ENCODE data around the gene ALG9.
A peak's percentile ranks its signal among the peaks of the same experiment; 100 is the strongest.

Gene ALG9

GRCh38 chr11:111835665-111836064, 35.7 kb downstream of the ALG9 start:
- DNase-seq (ENCODE audit: low read depth) = no peak

GRCh38 chr11:111834432-111835163, 36.8 kb downstream of the ALG9 start:
- no peak for DNase-seq (ENCODE audit: low read depth)

DNA sequence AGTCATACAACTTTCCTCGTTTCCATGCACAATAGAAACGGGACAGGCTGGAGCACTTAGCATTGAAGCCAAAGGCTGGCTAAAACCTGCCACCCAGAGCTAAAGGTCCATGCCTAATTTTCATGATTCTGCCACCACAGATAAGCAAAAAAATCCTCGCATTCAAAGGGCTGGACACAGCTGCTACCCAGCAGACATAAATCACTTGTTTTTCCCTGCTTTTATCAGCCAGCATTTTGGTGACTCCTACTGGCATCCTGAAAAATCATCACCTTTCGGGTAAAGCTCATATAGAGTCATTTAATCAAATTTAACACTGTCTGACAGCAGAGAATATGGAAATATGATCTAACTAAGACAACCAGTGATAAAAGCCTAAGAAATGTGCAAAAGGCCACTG, 37.9 kb downstream of the ALG9 start:
- DNase-seq (ENCODE audit: low read depth) = peak; percentile 17

DNA sequence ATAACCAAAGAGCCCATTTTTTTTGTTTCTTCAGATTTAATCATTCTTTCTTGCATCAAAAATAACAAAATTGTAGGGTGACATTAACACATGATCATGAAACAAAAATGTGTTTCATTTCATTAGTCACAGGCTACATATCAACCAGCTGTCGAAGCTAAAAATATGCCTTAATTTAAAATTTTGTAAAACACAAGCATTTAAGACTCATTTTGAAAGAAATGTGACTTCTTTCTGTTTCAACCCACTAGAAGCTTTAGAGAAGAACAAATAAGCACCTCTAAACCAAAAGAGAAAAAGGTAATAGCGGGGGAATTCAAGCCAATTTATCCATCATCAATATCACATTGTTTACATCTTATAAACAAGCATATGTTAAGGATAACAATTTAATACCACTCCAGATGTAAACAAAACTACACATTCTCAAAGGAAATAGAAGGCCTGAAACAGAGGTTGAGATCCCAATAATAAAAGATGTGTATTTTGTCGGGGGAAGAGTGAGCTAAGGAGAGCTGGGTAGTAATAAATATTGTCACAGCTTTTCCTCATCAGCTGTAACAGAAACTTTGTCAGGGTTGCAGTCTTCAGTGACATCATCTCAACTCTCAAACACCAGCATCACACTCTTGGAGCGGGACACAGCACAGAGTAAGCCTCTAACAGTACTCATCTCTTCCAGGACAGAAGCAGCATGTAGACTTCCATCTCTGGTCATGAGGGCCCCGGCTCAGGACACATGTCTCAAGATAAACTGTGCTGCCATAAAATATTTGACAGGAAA, 42.0 kb downstream of the ALG9 start:
- DNase-seq (ENCODE audit: low read depth) = no peak

DNA sequence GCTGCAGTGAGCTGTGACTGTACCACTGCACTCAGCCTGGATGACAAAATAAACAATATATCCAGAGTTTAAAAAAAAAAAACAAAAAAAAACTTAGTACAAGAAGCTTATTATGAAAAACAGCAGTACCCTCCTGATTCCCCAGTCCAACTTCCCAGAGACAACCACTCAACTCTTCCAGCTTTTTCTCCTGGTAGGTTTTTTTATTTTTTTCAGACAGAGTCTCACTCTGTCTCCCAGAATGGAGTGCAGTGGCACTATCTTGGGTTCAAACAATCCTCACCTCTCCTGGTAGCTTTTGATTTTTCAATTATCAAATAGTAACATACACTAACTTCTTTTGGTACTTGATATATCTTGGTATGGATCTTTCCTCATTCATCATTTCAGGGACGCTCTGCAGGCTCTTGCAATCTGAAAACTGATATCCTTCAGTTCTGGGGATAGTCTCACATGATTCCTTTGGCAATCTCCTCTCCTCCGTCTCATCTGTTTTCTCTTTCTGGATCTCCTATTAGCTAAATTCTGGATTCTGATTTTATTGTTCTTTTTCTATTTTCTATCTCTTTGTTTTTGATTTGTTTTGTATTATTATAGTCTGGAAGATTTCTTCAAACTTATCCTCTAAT, 44.9 kb downstream of the ALG9 start:
- DNase-seq (ENCODE audit: low read depth) = no peak

DNA sequence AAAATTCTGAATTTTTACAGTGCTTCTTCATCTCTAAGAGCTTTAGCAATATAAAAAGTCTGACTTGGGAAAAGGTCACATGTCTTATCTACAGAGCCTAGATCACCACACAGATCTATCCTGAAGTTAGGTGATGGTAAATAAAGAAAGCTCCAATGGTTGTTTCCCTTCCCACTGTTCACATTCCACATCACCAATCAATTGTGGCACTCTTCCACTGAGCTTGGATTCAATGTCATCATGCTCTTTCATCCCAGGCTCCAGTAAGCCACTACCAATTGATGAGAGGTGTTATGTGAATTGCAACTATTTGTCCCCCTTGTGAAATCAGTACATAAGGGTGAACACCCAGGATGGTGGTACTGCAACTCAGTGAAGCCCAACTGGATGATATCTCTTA, 47.8 kb downstream of the ALG9 start:
- no peak for DNase-seq (ENCODE audit: low read depth)

GRCh38 chr11:111823131-111823530, 48.2 kb downstream of the ALG9 start:
- DNase-seq (ENCODE audit: low read depth) = no peak

DNA sequence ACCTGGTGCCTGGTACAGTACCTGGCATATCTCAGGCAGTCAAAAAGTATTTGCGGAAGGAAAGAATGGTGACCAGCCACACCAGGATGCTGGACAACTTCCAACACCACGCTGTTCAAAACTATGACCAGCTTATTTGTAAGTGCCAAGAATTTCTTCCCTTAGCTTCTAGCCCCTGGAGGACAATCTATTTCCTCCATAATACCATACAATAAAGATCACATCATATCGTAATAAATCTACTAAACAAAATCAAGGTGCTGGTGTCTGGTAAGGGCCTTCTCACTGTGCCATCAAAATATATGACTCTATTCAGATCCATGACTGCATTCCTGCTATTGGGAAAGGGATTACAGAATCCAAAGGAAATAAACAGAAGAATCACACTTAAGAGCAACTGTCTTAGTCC, 51.5 kb downstream of the ALG9 start:
- DNase-seq (ENCODE audit: low read depth) = no peak

DNA sequence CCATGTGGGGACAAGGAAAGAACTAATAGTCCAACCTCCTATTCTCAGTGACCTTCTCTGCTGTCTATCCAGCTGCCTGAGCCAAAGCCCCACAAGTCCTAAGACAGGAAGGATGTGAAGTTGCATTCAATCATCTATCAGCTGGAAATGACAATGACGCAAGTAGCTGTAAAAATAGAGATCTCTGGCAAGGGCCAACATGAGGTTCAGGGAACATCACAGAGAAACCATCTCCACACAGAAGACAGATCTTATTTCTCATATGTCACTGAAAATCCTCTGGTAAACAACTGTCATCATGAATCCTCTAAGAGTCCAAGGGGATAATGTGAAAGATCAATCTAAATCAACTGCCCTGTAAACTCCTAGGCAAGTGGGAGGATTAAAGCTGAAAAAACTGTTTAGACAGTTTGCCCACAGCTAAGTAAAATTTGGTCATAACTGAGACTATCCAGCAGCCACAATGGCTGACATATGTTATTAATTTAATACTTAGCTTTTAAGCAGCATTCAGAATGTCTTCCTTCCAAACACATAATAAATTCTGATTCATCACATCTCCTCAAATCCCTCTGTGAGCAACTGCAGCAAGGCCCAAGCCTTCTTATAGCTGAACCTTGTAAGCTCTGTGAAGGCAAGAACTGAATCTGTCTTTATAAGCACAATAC, 52.1 kb downstream of the ALG9 start:
- DNase-seq (ENCODE audit: low read depth) = no peak

GRCh38 chr11:111815489-111815888, 55.9 kb downstream of the ALG9 start:
- DNase-seq (ENCODE audit: low read depth) = no peak

DNA sequence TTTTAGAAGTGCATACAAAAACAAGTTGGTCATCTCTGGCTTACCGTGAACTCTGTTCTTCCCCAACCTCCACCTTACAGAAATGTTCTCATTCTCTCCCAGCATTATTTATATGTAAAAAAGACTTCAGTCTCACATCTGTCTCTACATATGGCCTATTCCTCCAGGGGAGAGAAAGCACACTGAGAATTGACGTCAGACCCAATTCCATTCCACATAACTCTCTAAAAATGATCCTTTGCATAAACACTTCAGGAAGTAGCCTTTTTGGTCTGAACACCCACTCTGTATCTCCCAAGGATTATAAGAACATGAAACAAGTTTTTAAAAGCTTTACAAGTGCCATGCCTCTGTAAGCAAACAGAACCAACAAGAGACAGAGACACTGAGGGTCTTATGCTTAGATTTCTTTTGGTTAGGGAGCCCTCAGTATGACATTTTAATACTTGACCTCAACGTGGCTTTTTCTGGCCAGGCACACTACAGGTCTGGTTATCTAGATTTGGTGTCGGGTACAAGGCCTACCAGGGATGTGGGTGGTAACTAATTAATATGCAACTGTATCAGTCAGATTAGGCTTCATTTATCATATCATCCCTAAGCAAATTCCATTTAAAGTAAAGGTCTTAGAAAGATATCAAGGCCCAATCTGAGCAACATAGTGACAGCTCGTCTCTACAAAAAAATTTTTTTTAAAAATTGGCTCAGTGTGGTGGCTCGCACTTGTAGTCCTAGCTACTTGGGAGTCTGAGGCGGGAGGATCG, 56.6 kb downstream of the ALG9 start:
- no peak for DNase-seq (ENCODE audit: low read depth)

- no peak for DNase-seq (ENCODE audit: low read depth)
These were observed 57.3 kb downstream of the ALG9 start for GRCh38 chr11:111814106-111814505.

DNA sequence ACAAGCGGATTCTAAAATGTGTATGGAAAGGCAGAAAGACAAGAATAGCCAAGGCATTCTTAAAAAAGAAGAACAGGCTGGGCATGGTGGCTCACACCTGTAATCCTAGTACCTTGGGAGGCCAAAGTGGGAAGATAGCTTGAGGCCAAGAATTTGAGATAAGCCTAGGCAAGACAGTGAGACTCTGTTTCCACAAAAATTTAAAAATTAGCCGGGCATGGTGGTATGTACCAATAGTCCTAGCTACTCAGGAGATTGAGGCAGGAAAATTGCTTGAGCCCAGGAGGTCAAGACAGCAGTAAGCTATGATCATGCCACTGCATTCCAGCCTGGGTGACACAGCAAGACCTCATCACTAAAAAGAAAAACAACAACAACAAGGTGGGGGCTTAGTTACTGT, 59.2 kb downstream of the ALG9 start:
- DNase-seq (ENCODE audit: low read depth) = no peak

GRCh38 chr11:111811445-111811844, 59.9 kb downstream of the ALG9 start:
- no peak for DNase-seq (ENCODE audit: low read depth)

DNA sequence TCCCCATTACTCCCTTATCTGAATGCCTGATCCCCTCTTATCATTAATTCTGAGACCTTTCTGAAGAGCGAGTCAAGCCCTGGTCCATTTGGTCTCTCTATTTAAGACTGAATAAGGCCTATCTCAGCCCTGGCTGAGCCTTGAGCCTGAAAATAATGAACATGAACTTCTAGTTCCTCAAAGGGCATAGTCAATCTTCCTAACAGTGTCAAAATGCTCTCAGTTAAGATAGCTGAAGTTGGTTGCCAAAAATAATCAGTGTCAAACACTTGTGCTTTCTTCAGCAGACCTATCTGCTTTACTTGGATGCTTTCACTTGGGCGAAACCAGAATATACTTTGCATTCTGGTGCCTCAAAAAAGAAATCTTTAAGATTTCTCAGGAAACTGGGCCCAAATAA, 62.5 kb downstream of the ALG9 start:
- DNase-seq (ENCODE audit: low read depth) = no peak

DNA sequence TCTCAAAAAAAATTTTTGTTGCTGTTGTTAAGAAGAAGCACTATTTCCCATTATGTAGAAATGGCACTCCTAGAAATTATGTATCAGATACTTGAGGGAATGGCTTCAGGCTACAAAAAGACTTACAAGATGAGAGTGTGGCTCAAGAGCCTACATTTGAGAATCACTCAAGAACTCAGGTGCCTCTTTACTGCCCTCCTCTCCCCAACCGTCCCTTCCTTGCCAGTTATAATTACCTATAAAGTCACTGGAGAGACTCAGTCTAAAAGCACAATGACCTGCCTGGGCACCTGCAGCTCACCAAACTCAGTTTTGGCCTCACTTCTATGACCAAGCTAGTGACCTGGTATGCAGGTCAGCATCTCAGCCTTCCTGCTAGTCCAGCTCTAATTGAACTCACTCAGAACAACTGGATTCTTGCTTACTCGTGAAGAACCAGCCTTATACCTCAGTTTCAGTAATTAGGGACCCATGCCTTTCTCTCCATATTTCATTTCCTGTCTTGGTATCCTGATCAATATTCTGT, 63.3 kb downstream of the ALG9 start:
- no peak for DNase-seq (ENCODE audit: low read depth)

DNA sequence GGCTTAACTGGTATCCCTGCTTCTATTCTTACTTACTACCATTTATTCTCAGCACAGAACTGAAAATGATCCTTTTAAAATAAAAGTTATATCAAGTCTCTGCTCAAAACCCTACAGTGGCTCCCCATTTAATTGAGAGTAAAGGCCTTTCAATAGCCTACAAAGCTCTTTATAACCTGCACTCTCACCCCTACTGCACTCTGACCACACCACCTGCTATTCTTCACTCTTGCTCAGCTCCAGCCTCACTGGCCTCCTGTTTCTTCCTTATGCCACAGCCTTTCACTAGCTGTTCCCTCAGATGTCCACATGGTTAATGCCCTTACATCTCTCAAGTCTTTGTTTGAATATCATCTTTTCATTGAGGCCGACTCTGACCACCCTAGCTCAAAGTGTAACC, 64.3 kb downstream of the ALG9 start:
- DNase-seq (ENCODE audit: low read depth) = no peak

GRCh38 chr11:111801135-111801534, 70.2 kb downstream of the ALG9 start:
- DNase-seq (ENCODE audit: low read depth) = no peak

- DNase-seq (ENCODE audit: low read depth) = no peak
These were observed 73.1 kb downstream of the ALG9 start for GRCh38 chr11:111798279-111798678.

- DNase-seq (ENCODE audit: low read depth) = peak; percentile 54
These were observed 74.2 kb downstream of the ALG9 start for GRCh38 chr11:111797145-111797581.

GRCh38 chr11:111796696-111797095, 74.7 kb downstream of the ALG9 start:
- DNase-seq (ENCODE audit: low read depth) = no peak
